SK-N-SH treated with all-trans-retinoic acid at 6 μM for 48 hours (cell line): ENCODE measurements around the gene PCNT.

Experiments
- ATAC-seq: fragments of 200-7000 bp; cut with Tn5 transposase; 3 replicates; pipeline ENCODE4 v1.9.1; 2020; ENCODE audit warnings: mild to moderate bottlenecking, moderate library complexity
- ARNTL ChIP-seq: fragments of 450-650 bp; formaldehyde crosslinking; IDR thresholded peaks from 2 replicates; pipeline ENCODE4 v1.5.0; 2020; ENCODE audit warnings: low read depth, mild to moderate bottlenecking, moderate library complexity, borderline replicate concordance
- BACH2 ChIP-seq: fragments of 250-450 bp; sonication (Bioruptor Pico); IDR thresholded peaks from 2 replicates; pipeline ENCODE4 v1.9.0; 2021; ENCODE audit warnings: mild to moderate bottlenecking, borderline replicate concordance
- CREB5 ChIP-seq: fragments of 250-450 bp; sonication (Bioruptor Pico); IDR thresholded peaks from 2 replicates; pipeline ENCODE4 v1.5.1; 2020; ENCODE audit warnings: low read depth, mild to moderate bottlenecking, moderate library complexity
- CSDC2 ChIP-seq: fragments of 250-450 bp; sonication (Bioruptor Pico); IDR thresholded peaks from 2 replicates; pipeline ENCODE4 v1.5.0; 2020; ENCODE audit warnings: mild to moderate bottlenecking, moderate library complexity
- ESRRG ChIP-seq: fragments of 250-450 bp; sonication (Bioruptor Pico); IDR thresholded peaks from 2 replicates; pipeline ENCODE4 v1.6.1; 2021; ENCODE audit warnings: mild to moderate bottlenecking
- GLIS3 ChIP-seq: fragments of 250-450 bp; sonication (Bioruptor Pico); IDR thresholded peaks from 2 replicates; pipeline ENCODE4 v1.5.0; 2020; ENCODE audit warnings: mild to moderate bottlenecking, moderate library complexity
- ISL1 ChIP-seq: fragments of 250-450 bp; sonication (Bioruptor Pico); IDR thresholded peaks from 2 replicates; pipeline ENCODE4 v2.1.2; 2022; ENCODE audit warnings: mild to moderate bottlenecking, moderate library complexity
- OSR1 ChIP-seq: fragments of 250-450 bp; sonication (Bioruptor Pico); IDR thresholded peaks from 2 replicates; pipeline ENCODE4 v1.8.0; 2022; ENCODE audit warnings: moderate library complexity, mild to moderate bottlenecking, inconsistent platforms
- PATZ1 ChIP-seq: fragments of 250-450 bp; sonication (Bioruptor Pico); IDR thresholded peaks from 2 replicates; pipeline ENCODE4 v1.8.0; 2020; ENCODE audit warnings: mild to moderate bottlenecking, moderate library complexity, borderline replicate concordance
- PPARA ChIP-seq: fragments of 250-450 bp; sonication (Bioruptor Pico); IDR thresholded peaks from 2 replicates; pipeline ENCODE4 v1.5.0; 2020; ENCODE audit warnings: mild to moderate bottlenecking, borderline replicate concordance
- RARB ChIP-seq: fragments of 250-450 bp; sonication (Bioruptor Pico); IDR thresholded peaks from 2 replicates; pipeline ENCODE4 v1.8.0; 2021; ENCODE audit warnings: mild to moderate bottlenecking, moderate library complexity
- SNAI2 ChIP-seq: fragments of 250-450 bp; sonication (Bioruptor Pico); IDR thresholded peaks from 2 replicates; pipeline ENCODE4 v1.5.0; 2020; ENCODE audit warnings: mild to moderate bottlenecking, moderate library complexity
- TCF4 ChIP-seq: fragments of 250-450 bp; sonication (Bioruptor Pico); IDR thresholded peaks from 2 replicates; pipeline ENCODE4 v1.8.0; 2021; ENCODE audit warnings: mild to moderate bottlenecking, moderate library complexity, borderline replicate concordance
- TOX ChIP-seq: fragments of 250-450 bp; sonication (Bioruptor Pico); IDR thresholded peaks from 2 replicates; pipeline ENCODE4 v1.8.0; 2021; ENCODE audit warnings: mild to moderate bottlenecking, moderate library complexity, borderline replicate concordance
- TSHZ2 ChIP-seq: fragments of 250-450 bp; sonication (Bioruptor Pico); IDR thresholded peaks from 2 replicates; pipeline ENCODE4 v1.5.0; 2020; ENCODE audit warnings: mild to moderate bottlenecking, moderate library complexity
- ZFP3 ChIP-seq: fragments of 250-450 bp; sonication (Bioruptor Pico); IDR thresholded peaks from 2 replicates; pipeline ENCODE4 v1.5.0; 2020; ENCODE audit warnings: mild to moderate bottlenecking, moderate library complexity
- ZFP30 ChIP-seq: fragments of 450-650 bp; formaldehyde crosslinking; IDR thresholded peaks from 2 replicates; pipeline ENCODE4 v1.5.0; 2022; ENCODE audit warnings: mild to moderate bottlenecking, moderate library complexity
- ZNF565 ChIP-seq: fragments of 450-650 bp; formaldehyde crosslinking; conservative IDR thresholded peaks from 2 replicates; pipeline ENCODE4 v1.5.0; 2020; ENCODE audit warnings: low read depth, mild to moderate bottlenecking, moderate library complexity

PCNT gene

GRCh38 chr21:46316708-46317324 lies 7.1 kb upstream of the PCNT start:
- no peak for ATAC-seq
- TF ChIP-seq RARB (no peak), TOX (no peak), TSHZ2 (no peak)

- TF ChIP-seq RARB = no peak
- no peak for TF ChIP-seq CSDC2
- TF ChIP-seq CREB5 (CRISPR knock-in tag) = no peak
- TF ChIP-seq TOX = no peak
- TF ChIP-seq SNAI2 (CRISPR knock-in tag) = no peak
- no peak for TF ChIP-seq ZNF565 (CRISPR knock-in tag)
- TF ChIP-seq ZFP30 (CRISPR knock-in tag) = no peak
- no peak for TF ChIP-seq ISL1 (CRISPR knock-in tag)
- TF ChIP-seq BACH2 (CRISPR knock-in tag) = no peak
- no peak for TF ChIP-seq ZFP3 (CRISPR knock-in tag)
- no peak for ATAC-seq
Observed at GRCh38 chr21:46317710-46318463, 6.1 kb upstream of the PCNT start.

GRCh38 chr21:46318464-46318845 lies 5.5 kb upstream of the PCNT start:
- ATAC-seq = no peak
- TF ChIP-seq PPARA (CRISPR knock-in tag) (no peak), ZFP3 (CRISPR knock-in tag) (no peak), ZNF565 (CRISPR knock-in tag) (no peak), PATZ1 (CRISPR knock-in tag) (no peak), CREB5 (CRISPR knock-in tag) (no peak)

- ATAC-seq = no peak
- TF ChIP-seq ARNTL (CRISPR knock-in tag) = no peak
- TF ChIP-seq ISL1 (CRISPR knock-in tag) = no peak
- TF ChIP-seq TOX = no peak
- no peak for TF ChIP-seq RARB
- TF ChIP-seq TCF4 (CRISPR knock-in tag) = no peak
- TF ChIP-seq ZFP30 (CRISPR knock-in tag) = no peak
- no peak for TF ChIP-seq OSR1 (CRISPR knock-in tag)
- no peak for TF ChIP-seq ZNF565 (CRISPR knock-in tag)
- no peak for TF ChIP-seq GLIS3 (CRISPR knock-in tag)
- no peak for TF ChIP-seq BACH2 (CRISPR knock-in tag)
- TF ChIP-seq PATZ1 (CRISPR knock-in tag) = no peak
- TF ChIP-seq ESRRG (CRISPR knock-in tag) = no peak
Observed at GRCh38 chr21:46319186-46319585, 4.8 kb upstream of the PCNT start.
